EH (cell line): ENCODE results near the gene MEGF6.

ENCODE experiments used
- DNase-seq: peaks from one replicate; pipeline ENCODE4 v3.0.0-alpha.2; 2015; ENCODE audit warnings: low read depth

Gene MEGF6, protein sequence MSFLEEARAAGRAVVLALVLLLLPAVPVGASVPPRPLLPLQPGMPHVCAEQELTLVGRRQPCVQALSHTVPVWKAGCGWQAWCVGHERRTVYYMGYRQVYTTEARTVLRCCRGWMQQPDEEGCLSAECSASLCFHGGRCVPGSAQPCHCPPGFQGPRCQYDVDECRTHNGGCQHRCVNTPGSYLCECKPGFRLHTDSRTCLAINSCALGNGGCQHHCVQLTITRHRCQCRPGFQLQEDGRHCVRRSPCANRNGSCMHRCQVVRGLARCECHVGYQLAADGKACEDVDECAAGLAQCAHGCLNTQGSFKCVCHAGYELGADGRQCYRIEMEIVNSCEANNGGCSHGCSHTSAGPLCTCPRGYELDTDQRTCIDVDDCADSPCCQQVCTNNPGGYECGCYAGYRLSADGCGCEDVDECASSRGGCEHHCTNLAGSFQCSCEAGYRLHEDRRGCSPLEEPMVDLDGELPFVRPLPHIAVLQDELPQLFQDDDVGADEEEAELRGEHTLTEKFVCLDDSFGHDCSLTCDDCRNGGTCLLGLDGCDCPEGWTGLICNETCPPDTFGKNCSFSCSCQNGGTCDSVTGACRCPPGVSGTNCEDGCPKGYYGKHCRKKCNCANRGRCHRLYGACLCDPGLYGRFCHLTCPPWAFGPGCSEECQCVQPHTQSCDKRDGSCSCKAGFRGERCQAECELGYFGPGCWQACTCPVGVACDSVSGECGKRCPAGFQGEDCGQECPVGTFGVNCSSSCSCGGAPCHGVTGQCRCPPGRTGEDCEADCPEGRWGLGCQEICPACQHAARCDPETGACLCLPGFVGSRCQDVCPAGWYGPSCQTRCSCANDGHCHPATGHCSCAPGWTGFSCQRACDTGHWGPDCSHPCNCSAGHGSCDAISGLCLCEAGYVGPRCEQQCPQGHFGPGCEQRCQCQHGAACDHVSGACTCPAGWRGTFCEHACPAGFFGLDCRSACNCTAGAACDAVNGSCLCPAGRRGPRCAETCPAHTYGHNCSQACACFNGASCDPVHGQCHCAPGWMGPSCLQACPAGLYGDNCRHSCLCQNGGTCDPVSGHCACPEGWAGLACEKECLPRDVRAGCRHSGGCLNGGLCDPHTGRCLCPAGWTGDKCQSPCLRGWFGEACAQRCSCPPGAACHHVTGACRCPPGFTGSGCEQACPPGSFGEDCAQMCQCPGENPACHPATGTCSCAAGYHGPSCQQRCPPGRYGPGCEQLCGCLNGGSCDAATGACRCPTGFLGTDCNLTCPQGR (N-terminal part only)

DNA sequence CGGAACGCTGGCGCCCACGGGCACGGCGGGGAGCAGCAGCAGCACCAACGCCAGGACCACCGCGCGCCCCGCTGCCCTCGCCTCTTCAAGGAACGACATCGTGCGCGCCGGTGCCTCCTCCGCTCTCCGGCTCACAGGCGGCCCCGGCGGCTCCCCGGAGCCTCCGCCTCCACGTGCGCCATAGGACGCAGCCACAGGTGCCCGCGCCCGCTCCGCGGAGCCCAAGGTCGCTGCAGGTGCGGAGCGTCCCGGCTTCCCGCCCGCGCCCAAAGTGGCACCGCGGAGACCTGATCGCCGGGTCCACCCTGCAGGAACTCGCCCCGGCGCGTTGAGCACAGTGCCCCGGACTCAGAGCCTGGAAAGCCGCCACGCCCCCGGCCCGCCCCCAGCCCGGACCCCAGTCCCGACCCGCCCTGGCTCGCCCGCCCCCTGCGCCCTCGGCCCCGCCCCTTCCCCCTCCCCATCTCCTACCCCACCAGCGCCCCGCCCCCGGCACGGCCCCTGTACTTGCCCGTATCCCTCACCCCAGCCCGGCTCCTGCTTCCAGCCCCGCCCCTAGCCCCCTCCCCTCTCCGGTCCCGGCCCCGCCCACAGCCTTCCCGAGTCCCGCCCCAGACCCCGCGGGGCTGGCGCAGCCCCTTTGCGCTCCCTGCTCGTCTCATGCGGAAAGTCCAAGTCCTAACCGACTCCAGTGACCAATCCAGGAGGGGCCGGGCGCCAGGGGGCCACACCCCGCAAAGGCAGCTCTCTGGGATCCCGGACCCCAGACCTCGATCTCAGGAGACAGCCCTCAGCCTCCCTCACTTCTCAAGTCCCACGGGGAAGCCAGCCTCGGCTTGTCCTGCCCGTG lies at the start of gene MEGF6:
Gene MEGF6 (minus strand): TSS at position 339 of the 850 bp plus-strand sequence. CDS start 240 bp downstream, at position 99.
- DNase-seq = peak; percentile 55

DNA sequence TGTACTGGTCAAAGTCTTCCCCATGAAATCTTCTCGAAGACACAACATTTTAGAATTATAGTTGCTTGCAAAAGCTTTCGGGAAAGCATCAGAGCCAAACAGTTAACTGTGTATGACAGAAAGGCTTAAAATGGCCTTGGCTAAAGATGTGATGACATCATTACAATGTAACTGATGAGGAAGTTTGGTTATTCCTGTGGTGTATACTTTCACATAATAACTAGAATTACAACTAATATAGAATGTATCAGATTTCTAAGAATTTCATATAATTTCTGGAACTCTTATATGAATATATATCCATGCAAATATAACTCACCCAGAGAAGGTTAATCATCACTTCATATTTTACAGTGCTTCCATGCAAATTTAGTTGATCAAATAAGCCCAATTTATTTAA lies 49.4 kb upstream of the MEGF6 start:
- no peak for DNase-seq

DNA sequence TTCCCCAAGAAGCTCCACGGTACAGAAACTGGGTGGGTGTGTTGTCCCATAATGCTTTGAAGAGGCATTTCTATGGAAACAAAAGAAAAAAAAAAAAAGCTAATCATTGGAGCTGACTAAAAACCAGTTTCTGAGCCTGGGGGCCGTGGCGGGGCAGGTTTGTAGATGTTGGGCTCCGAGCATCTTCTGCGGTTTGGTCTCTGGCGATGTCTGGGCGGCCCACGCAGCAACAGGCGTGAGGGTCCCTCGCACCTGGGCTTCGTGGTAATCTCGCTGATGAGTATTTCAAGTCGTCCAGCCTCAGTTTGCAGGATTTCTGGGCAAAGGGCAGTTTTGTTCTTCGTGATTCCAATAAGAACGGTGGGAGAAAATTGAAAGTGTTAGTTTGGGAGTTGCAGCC lies 47.8 kb upstream of the MEGF6 start:
- no peak for DNase-seq

DNA sequence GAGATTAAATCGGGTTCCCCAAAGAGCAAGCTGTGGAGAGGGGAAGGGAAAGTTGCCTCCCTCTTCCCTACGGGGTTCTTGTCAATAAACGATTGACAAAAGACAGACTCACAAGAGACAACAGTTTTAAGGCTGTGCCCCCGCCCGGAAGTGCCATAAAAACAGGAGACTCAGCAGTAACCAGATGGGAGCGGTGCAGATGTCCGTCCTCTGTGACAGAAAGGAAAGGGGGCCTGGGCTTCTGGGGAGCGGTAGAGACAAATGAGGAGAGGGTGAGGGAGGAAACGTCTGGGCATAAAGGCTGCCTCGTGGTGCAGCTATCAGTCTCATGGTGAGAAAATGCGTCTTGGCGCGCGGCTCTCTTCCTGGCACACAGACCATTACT lies 46.9 kb upstream of the MEGF6 start:
- no peak for DNase-seq

DNA sequence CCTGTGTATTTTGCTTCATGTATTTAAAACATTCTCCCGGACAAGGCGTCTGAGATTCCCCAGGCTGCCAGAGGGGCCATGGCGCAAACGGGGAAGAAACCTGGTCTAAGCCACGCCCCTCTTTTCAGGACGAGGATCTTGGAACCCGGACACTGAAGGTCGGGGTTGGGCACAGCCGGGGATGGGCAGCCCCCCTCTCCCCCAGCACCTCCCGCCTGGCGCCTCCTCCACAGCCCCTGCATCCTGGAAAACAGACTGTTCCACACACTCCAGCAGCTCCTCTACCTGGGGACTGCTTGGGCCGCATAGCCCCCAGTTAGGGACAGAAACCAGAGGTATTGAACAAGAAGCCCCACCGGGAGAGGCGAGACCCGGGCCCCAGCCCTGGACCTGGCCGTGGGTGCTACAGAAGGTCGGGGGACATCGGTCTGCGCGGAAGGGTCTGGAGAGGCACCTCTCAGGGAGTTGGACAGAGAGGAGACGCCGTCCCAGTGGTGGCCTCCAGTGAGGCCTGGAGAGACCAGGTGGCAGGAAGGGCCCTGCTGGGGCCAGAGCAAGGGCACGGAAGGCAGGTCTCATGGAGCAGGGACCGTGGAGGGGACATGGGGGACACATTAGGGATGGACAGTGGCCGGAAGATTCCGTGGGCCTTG lies 46.4 kb upstream of the MEGF6 start:
- no peak for DNase-seq

DNA sequence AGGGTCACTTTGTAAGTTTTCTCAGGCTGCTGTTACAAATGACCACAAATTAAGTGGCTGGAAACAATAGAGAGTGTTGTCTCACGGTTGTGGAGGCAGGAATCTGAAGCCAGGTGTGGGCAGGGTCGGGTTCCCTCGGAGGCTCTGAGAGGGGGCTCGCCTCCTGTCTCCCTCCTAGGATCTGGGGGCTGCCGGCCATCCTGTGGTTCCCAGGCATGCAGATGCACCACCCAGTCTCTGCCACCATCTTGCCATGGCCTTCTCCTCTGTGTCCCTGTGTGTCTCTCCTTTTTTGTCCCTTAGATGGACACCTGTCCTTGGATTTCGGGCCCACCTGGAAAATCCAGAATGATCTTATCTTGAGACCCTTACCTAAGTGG lies 45.8 kb upstream of the MEGF6 start:
- no peak for DNase-seq

DNA sequence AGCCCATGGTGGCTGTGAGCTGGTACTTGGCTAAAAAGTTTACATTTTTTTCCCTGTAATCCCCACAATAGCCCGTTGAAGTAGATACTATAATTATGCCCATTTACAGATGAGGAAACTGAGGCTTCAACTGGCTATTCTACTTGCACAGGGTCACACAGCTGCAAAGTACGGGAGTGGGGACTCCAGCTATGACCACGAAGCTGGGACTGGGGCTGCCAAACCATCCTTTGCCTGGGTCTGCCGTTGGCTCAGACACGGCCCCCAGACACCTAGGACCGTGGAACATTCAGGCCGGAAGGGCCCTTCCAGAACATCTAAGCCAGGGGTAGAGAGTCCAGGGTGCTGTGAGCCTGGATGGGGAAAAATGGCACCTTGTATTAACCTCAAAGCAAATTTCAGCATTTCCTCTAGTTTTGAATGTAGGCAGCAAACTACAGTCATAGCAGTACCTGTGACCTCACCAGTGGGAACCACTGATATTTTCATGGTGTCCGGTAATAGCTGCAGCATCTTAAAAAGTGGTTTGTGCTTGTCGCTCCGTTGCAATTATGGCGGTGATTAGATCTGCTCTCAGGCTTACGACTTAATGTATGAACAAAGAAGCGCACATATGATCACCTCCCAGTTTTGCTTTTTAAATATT lies 45.3 kb upstream of the MEGF6 start:
- DNase-seq = no peak

DNA sequence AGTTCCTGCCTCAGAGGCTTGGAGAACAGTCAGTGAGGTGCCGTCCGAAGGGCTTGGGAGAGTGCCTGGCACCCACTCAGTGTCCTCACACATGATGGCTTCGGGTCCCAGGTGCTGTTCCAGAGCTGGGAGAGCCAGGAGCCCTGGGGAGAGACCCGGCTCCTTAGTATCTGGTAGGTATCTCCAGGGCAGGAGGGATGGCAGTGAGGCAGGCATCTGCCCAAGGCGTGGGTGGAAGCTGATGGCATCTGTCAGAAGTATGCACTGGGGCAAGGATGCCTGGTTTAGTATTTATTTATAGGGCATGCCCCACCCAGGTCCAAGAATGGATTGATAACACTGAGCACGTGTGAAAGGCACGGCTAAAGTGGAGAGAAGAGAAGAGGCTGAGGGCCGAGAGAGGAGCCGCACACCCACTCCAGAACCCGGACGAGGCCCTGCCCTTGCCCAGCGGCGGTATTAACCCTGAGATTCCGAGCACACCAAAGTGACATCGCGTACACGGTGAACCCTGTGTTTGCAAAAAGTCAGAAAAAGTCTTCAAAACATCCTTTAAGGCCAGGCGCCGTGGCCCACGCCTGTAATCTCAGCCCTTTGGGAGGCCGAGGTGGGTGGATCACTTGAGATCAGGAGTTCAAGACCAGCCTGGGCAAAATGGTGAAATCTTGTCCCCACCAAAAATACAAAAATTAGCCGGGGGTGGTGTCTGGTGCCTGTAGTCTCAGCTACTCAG lies 43.4 kb upstream of the MEGF6 start:
- DNase-seq = no peak

DNA sequence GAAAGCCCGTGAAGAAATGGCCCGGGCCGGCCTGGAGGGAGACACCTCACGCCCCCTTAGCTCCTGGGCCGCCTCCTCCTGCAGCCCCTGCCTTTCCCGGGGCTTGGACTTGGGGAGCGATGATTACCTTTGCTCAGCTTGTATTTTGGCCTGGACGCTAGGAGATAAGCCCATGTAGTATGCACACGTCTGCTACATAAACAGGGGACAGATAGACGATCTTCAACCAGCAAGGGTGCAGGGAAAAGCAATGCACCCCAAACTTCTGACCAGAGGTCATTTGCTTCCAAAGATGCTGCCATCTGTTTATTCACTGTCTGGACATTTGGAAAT lies 41.9 kb upstream of the MEGF6 start:
- DNase-seq = no peak

DNA sequence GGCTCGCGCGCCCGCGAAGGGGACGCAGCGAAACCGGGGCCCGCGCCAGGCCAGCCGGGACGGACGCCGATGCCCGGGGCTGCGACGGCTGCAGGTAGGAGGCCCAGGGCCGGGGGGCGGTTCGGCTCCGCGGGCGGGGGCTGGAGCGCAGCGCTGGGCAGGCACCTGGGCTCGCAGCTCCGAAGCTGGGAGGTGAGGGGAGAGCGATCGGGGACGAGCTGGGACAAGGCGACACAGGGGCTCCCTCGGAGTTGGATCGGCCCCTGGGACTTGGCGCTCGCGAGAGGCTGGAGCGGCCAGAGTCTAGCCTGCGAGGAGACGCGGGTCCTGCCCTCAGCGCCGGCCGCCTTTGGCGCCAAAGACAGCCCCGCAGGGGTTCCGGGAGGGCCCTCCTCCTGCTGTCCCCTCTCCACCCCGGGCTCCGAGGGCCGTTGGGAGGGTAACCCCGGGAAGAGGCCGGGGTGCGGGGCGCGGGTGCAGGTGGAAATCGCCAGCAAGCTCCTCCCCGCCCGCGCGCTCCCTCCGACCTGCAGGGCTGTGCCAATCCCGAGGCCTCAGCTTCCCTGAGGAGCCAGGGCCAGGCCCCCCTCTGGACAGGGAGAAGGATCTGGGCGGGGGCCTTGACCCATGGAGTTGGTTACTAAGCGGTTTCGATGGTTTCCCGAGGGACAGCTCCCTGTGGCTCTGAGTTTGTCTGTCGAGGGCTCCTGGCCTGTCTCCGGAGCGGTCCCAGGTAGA lies 41.4 kb upstream of the MEGF6 start:
- DNase-seq = no peak

DNA sequence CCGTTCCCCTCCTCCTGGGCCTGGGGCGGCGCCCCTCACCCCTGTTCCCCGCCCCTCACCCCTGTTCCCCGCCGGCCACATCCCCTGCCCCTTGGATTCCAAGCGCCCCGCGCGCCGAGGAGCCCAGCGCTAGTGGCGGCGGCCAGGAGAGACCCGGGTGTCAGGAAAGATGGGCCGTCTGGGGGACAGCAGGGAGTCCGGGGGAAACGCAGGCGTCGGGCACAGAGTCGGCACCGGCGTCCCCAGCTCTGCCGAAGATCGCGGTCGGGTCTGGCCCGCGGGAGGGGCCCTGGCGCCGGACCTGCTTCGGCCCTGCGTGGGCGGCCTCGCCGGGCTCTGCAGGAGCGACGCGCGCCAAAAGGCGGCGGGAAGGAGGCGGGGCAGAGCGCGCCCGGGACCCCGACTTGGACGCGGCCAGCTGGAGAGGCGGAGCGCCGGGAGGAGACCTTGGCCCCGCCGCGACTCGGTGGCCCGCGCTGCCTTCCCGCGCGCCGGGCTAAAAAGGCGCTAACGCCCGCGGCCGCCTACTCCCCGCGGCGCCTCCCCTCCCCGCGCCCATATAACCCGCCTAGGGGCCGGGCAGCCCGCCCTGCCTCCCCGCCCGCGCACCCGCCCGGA lies 40.7 kb upstream of the MEGF6 start, which contains the start of gene TP73:
Gene TP73 (plus strand): TSS at position 587 of the 618 bp plus-strand sequence. CDS start 29,850 bp downstream, outside the sequence.
- DNase-seq = no peak

DNA sequence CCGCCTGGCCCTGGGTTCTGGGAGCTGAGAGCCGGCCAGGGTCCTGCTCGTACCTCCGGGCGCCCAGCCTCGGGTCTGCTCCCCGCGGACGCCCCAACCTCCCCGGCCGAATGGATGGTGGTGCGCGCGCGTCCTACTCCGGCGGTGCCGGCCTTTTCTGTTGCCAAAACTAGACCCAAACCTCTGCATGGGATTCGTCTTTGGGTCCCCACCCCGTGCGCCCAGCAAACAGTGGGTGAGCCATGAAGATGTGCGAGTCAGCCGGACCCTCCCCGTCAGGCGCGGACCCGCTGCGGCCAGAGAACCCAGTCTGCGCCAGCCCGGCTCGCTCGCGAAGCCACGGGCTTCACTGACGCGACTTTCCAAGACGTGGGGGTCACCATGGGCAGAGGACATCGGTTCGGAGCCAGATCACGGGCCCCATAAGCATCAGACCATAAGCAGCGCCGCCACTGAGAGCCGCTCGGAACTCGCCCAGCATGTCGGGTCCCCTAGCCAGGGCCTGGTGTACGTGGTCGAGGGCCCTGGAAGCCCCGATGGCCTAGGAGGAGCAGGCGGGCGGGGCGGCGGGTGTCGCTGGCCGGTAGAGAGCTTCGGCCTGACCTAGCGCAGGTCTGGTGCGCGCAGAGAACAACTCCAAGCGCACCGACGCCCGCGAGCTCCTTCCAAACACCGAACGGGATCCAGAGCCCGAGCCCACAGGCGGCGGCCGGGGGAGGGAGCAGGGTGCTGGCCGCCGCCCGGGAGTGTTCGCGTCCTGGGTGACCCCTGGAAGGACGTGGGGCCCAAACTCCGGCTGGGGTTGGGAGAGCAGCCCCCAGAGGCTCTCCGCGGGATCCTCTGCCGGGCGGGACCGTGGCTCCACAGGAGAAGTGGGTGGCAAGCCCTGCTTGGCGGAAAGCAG lies 40.0 kb upstream of the MEGF6 start:
- no peak for DNase-seq

DNA sequence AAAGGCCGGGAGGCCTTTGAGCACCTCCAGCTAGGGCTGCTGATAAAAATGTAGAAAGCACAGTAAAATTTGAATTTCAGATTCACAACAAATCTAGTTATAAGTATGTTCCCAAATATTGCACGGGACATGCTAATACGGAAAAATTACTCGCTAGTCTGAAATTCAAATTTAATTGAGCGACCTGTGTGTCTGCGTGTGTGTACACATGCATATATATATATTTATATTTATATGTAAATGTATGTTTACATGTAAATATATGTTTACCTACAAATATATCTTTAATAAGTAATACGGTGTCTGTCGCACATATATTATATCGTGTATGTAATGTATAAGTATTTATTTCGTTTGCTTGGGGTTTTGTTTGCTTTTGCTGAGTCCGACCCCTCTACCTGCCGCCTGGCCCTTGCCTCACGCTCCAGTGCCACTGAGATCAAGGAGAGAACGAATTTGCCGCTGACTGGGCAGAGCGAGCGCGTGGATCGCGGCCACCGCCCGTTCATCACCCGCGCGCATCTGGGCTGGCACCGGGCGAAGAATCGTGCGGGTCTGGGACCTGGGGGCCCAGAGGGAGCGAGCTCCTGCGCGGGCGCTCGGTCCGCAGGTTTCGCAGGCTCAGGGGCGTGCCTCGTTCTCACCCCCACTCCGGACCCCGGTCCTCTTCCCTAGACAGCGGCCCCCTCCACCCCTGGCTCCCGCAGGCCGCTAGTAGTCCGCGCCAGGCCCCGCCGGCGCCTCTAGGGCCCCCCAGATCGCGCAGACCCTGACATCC lies 39.1 kb upstream of the MEGF6 start:
- DNase-seq = no peak

DNA sequence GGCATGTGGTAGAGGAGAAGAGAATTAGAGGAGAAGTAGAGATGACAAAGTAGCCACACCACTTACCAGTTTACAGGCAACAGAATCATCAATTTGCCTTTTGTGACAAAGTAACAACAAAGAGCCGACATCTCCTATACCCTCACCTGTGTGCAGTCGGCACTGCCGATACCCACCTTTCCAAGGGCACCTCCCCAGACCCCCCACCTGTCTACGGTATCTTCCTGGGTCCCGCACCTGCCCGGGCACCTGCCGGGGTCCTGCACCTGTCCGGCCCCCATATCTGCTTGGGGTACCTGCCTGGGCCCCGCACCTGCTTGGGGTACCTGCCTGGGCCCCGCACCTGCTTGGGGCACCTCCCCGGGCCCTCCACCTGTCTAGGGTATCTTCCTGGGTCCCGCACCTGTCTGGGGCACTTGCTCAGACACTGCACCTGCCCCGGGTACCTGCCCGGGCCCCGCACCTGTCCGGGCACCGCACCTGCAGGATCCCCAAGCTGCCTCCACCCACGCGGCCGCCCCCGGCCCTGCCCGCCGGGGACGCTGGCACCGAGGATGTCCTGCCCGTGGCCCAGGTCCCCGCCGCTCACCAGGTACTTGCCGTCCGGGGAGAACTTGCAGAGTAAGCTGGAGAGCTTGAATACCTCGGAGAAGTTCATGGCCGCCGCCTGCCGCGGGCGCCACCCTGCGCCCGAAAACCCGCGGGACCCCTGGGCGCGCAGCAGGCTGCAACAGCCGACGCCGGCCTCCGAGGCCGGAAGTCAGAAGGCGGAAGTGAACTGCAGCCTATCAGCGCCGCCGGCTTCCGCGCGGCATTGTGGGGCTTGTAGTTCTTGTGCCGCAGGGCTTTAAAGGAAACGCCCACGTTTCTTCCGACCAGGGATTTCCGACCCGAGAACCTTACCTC lies 38.3 kb upstream of the MEGF6 start, which contains the start of gene WRAP73:
Gene WRAP73 (minus strand): TSS at position 762 of the 906 bp plus-strand sequence. CDS start 104 bp downstream, at position 658.
- peak; percentile 92 for DNase-seq

DNA sequence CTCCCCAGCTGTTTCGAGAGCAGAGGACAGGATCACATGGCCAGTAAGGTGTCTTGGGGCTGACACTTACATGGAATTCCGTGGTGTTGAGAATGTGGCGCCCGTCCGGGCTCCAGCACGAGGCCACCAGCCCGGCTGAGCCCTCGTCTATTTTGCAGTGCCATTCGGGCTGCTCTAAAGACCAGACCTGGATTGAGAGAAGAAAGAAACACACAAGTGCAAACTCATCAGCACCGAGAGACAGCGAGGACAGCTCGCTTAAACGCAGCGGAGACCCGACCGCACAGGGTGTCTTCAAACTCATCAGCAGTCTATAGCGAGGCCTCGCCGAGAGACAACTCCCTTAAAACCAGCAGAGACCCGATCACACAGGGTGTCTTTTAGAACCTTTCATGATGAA lies 35.3 kb upstream of the MEGF6 start:
- DNase-seq = no peak
